Right atrium auricular region (tissue), 2 donors: ENCODE measurements around the gene KLRG1. TPM values are rescaled to one million over a fixed set of nuclear protein-coding genes. Genes with fewer than 3 reads are reported as not detected.

Experiments
- total RNA-seq, 2 donors: library from RNA; depleted of rRNA; stranded (reverse); fragments of >200 nt; gene quantifications; one replicate each; pipeline ENCODE4 v1.1.0, GENCODE V29; 2016

The KLRG1 gene
- total RNA-seq, 2 donors from 2014 or later: 1.7 to 3.3 TPM

Other genes with a start within 250 kb of the KLRG1 start
- under 1 TPM in 1 of 2 donors, not detected in 1; 0.15 TPM for gene A2ML1, start 166.9 kb upstream of the KLRG1 start, total RNA-seq
- gene PHC1, start 75.0 kb upstream of the KLRG1 start, total RNA-seq: 10 to 100 TPM; 22.7 to 58.4 TPM
- gene M6PR, start 39.9 kb upstream of the KLRG1 start, total RNA-seq: 100 to 1,000 TPM; 101 to 112 TPM
- gene A2M, start 126.4 kb downstream of the KLRG1 start, total RNA-seq: 100 to 1,000 TPM; 340 to 683 TPM
- gene PZP, start 218.8 kb downstream of the KLRG1 start, total RNA-seq: not detected